Body of pancreas (tissue), 4 donors: ENCODE measurements around the gene CCZ1. TPM values are rescaled to one million over a fixed set of nuclear protein-coding genes. Genes with fewer than 3 reads are reported as not detected.
A peak's percentile ranks its signal among the peaks of the same experiment; 100 is the strongest.
"Not testable (repeated sequence)": the region's sequence is repeated elsewhere in the genome, so short reads cannot be mapped to it uniquely, and the experiment has no call there.

Source experiments
- ATAC-seq: fragments of 150-250 bp; one replicate; pipeline ENCODE4 v1.9.1; 2016
- DNase-seq, 4 donors: peaks; one replicate each; pipeline ENCODE4 v3.0.0-alpha.2; 2019
- H3K27ac ChIP-seq, 4 donors: fragments of 200-600 bp; sonication (generic); 1 replicate in 3 of 4; 2 replicates in 1 of 4; pipeline versions ENCODE4 v1.5.1 to v1.6.1; 2016 to 2019; ENCODE audit warnings: mild to moderate bottlenecking in 1 of 4, mixed read lengths in 1 of 4, moderate library complexity in 1 of 4
- H3K27me3 ChIP-seq, 2 donors: fragments of 200-600 bp; sonication (generic); one replicate each; pipeline ENCODE4 v1.6.0; 2016; ENCODE audit warnings: mild to moderate bottlenecking in 1 of 2
- H3K36me3 ChIP-seq, 2 donors: fragments of 200-600 bp; sonication (generic); replicated peaks in 1 of 2; 2 replicates each; pipeline ENCODE4 v1.5.1; 2016; ENCODE audit warnings: low read depth in 2 of 2; ENCODE audit not compliant: insufficient read depth in 1 of 2
- H3K4me1 ChIP-seq: fragments of 200-600 bp; sonication (generic); one replicate; pipeline ENCODE4 v1.6.0; 2016
- H3K4me3 ChIP-seq, 2 donors: fragments of 200-600 bp; sonication (generic); 1 replicate in 1 of 2; 2 replicates in 1 of 2; pipeline ENCODE4 v1.5.1; 2016 to 2019
- H3K9me3 ChIP-seq, 3 donors: fragments of 200-600 bp; sonication (generic); 1 replicate in 2 of 3; 2 replicates in 1 of 3; pipeline ENCODE4 v1.5.1; 2016
- POLR2A ChIP-seq, 3 donors: fragments of 450-650 bp; IDR thresholded peaks; one replicate each; pipeline ENCODE4 v1.6.1; 2016; ENCODE audit warnings: antibody characterized with exemption in 3 of 3, mild to moderate bottlenecking in 2 of 3
- WGBS, 2 donors: methylation state at CpG; one replicate each; pipeline ENCODE4 v1.1.5; 2017; 5-methylcytosine and 5-hydroxymethylcytosine counted together
- intact Hi-C: fragments of 100-400 bp; cut with DNase I; formaldehyde crosslinking; loops from one replicate; pipeline ENCODE4 v1.15.1; 2023
- total RNA-seq, 2 donors: library from RNA; depleted of rRNA; stranded (reverse); fragments of >200 nt; gene quantifications; one replicate each; pipeline ENCODE4 v1.1.0, GENCODE V29; 2016
- TF ChIP-seq, protein P1 (sequence below), 7 experiments: fragments of 450-650 bp in 4 of 7; fragments of 200-600 bp in 3 of 7; sonication (generic) in 3 of 7; IDR thresholded peaks; one replicate each; pipeline ENCODE4 v1.5.1; 2016 to 2019; ENCODE audit warnings: antibody characterized with exemption in 7 of 7

The CCZ1 gene
- total RNA-seq, 2 donors from 2014 or later = 16.5 to 43.8 TPM

DNA sequence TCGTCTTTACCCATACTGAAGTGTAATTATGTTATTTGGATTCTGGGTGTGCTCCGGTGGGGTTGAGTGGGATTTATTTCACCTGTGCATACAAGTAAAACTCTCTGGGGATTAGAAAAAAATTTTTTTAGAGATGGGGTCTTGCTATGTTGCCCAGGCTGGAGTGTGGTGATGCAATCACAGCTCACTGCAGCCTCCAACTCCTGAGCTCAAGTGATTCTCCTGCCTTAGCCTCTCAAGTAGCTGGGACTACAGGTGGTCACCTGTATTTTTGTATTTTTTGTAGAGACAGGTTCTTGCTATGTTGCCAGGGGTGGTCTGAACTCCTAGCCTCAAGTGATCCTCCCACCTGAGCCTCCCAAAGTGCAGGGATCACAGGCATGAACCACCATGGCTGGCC lies 8.3 kb upstream of the CCZ1 start:
- H3K36me3 ChIP-seq, H3K27me3 ChIP-seq, ATAC-seq, intact Hi-C loops, H3K27ac ChIP-seq, H3K4me3 ChIP-seq, DNase-seq, H3K9me3 ChIP-seq, H3K4me1 ChIP-seq: not testable (repeated sequence)
- WGBS, 2 donors = 81 to 82% methylated on average over 2 of the region's 2 CpGs

DNA sequence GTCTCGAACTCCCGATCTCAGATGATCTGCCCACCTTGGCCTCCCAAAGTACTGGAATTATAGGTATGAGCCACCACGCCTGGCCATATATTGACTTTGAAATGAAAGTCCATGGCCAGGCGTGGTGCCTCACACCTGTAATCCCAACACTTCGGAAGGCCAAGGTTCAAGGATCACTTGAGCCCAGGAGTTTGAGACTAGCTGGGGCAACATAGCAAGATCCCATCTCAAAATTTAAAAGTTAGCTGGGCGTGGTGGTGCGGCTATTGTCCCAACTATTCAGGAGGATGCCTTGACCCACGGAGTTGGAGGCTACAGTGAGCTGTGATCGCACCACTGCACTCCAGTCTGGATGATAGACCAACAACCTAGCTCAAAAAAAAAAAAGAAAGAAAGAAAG lies 6.0 kb upstream of the CCZ1 start:
- intact Hi-C loops = no loop called here
- 87 to 93% methylated on average over 7 to 9 of the region's 9 CpGs for WGBS, 2 donors
- no peak overlapping the region for H3K4me3 ChIP-seq
- no peak for ATAC-seq
- no peaks in the 10 kb centered on the region for H3K9me3 ChIP-seq
- TF ChIP-seq, protein P1, sequence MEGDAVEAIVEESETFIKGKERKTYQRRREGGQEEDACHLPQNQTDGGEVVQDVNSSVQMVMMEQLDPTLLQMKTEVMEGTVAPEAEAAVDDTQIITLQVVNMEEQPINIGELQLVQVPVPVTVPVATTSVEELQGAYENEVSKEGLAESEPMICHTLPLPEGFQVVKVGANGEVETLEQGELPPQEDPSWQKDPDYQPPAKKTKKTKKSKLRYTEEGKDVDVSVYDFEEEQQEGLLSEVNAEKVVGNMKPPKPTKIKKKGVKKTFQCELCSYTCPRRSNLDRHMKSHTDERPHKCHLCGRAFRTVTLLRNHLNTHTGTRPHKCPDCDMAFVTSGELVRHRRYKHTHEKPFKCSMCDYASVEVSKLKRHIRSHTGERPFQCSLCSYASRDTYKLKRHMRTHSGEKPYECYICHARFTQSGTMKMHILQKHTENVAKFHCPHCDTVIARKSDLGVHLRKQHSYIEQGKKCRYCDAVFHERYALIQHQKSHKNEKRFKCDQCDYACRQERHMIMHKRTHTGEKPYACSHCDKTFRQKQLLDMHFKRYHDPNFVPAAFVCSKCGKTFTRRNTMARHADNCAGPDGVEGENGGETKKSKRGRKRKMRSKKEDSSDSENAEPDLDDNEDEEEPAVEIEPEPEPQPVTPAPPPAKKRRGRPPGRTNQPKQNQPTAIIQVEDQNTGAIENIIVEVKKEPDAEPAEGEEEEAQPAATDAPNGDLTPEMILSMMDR (IDR thresholded peaks at IDR 0.05) = no peak
- TF ChIP-seq POLR2A (IDR thresholded peaks at IDR 0.05) = no peak
- DNase-seq = no peak
- no peaks in the 10 kb centered on the region for H3K36me3 ChIP-seq
- H3K27ac ChIP-seq = no peak overlapping the region
- no peaks in the 10 kb centered on the region for H3K27me3 ChIP-seq
- H3K4me1 ChIP-seq = no peaks in the 10 kb centered on the region

DNA sequence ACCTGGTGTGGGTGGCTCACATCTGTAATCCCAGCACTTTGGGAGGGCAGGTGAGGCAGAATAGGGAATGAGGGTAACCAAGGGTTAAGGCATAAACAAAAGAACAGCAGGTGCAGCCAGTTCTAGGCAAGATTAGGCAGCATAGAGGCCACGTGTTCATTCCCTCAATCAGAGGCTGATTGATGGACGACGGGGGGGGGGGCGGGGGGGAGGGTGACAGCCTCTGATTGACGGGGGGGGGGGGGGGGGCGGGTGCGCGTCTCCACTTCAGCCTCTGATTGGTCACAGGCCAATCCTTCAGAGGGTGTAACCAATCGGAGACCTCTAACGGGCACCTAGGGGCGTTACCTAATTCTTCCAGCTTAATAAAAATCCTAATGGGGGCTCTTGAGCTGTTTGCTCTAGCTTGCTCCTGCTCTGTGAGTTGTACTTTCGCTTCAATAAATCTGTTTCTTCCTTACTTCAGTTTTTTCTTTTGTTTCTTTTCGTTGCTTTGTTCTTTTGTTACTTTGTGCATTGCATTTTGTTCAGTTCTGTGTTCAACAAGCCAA lies 1.1 kb upstream of the CCZ1 start:
- H3K4me3 ChIP-seq, H3K4me1 ChIP-seq, H3K27ac ChIP-seq, H3K9me3 ChIP-seq, intact Hi-C loops, H3K36me3 ChIP-seq, H3K27me3 ChIP-seq: not testable (repeated sequence)
- DNase-seq (peak in 1 of 4 donors; percentile 3), ATAC-seq (peak; percentile 73)
- WGBS, 2 donors = 45 to 48% methylated on average over 8 of the region's 13 CpGs

DNA sequence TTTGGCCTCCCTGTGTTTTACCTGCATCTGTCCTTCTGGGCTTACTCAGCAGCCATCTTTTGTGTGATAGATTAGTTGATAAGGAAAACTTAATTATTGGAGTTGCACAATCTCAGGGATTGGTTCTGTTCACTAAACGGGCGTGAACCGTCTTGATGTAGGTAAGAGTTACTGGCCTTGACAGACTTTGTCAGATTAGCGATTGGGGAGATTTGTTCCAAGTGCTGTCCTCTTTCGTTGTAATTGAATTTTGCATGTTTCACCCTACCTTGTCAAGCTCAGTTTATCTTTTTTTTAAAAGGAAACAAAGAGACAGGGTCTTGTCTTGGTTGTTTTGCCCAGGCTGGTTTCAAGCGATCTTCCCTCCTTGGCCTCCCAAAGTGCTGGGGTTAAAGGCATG lies 4.5 kb downstream of the CCZ1 start:
- H3K9me3 ChIP-seq, intact Hi-C loops, H3K4me1 ChIP-seq, ATAC-seq, H3K27me3 ChIP-seq, H3K36me3 ChIP-seq, DNase-seq, H3K27ac ChIP-seq, H3K4me3 ChIP-seq: not testable (repeated sequence)
- WGBS, 2 donors = 95 to 96% methylated on average over 6 of the region's 6 CpGs

DNA sequence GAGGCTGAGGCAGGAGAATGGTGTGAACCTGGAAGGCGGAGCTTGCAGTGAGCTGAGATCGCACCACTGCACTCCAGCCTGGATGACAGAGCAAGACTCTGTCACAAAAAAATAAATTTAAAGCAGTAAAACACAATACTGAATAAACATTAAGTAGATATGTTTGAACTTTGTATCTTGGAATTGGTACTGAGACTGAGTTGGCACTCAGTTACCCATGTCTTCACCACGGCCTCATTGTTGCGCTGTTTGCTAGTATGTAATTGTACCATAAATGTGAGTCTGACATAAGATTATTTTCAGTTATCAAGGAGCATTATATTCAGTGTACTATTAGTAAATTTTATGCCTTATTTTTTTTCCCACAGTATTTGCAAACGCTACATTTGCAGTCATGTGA lies 6.2 kb downstream of the CCZ1 start:
- H3K27me3 ChIP-seq, ATAC-seq, DNase-seq, H3K9me3 ChIP-seq, H3K4me1 ChIP-seq, H3K27ac ChIP-seq, H3K36me3 ChIP-seq, intact Hi-C loops, H3K4me3 ChIP-seq: not testable (repeated sequence)
- 84 to 98% methylated on average over 5 of the region's 5 CpGs for WGBS, 2 donors

DNA sequence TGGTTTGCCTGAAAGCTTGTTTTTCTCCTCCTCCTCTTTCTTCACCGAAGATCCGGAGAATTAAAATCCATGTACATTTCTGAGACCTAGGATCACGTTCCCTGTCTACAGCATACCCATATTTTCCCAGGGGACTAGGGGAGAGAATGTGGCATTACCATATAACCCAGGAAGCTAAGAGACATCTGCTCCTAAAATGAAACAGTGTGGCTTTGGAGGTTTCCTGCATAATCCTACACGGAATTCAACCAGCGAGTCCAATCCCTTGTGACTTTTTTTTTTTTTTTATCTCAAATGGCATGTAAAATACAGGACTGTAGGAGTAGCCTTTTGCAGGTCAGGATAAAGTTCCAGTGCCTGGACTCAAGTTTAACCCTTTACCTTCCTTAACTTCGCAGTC lies 10.3 kb downstream of the CCZ1 start:
- H3K4me3 ChIP-seq, H3K4me1 ChIP-seq, ATAC-seq, H3K27ac ChIP-seq, H3K9me3 ChIP-seq, H3K36me3 ChIP-seq, H3K27me3 ChIP-seq, DNase-seq, intact Hi-C loops: not testable (repeated sequence)
- WGBS, 2 donors = 87 to 98% methylated on average over 3 to 6 of the region's 6 CpGs

DNA sequence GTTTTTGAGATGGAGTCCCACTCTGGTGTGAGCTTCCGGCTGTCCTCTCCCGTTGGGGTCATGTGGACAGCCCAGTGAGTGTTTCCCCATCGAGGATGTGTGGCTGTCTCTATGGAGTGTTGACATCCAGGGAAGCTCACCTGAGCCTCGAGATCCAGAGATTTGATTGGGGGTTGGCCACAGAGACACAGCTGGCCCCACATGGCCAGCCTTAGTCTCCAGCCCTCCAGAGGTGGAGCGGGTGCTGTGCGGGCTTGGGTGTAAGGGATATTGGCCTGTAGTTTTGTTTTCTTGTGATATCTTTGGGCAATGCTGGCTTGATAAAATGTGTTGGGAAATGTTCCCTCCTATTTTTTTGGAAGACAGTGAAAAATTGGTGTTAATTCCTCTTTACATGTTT lies 18.0 kb downstream of the CCZ1 start:
- intact Hi-C loops, H3K27me3 ChIP-seq, H3K4me3 ChIP-seq, H3K9me3 ChIP-seq, DNase-seq, H3K36me3 ChIP-seq, ATAC-seq, H3K4me1 ChIP-seq, H3K27ac ChIP-seq: not testable (repeated sequence)
- WGBS, 2 donors = 86% methylated on average over 2 of the region's 6 CpGs; no CpG with 5 or more reads in 1 of the 2 donors

DNA sequence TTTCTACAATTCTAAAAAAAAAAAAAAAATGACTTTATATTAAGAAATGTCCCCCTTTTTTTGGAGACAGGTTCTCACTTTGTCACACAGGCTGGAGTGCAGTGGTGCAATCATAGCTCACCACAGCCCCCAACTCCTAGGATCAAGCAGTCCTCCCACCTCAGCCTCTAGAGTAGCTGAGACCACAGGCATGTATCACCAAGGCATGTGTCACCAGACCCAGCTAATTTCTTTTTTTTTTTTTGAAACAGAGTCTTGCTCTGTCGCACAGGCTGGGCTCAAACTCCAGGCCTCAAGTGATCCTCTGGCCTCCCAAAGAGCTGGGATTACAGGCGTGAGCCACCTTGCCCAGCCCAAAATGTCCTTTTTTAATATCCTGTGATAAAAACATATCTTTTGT lies 25.6 kb downstream of the CCZ1 start:
- H3K36me3 ChIP-seq, H3K4me1 ChIP-seq, intact Hi-C loops, H3K27ac ChIP-seq, H3K9me3 ChIP-seq, DNase-seq, H3K4me3 ChIP-seq, H3K27me3 ChIP-seq, ATAC-seq: not testable (repeated sequence)
- no CpG with 5 or more reads among the region's 2 CpGs for WGBS, 2 donors

DNA sequence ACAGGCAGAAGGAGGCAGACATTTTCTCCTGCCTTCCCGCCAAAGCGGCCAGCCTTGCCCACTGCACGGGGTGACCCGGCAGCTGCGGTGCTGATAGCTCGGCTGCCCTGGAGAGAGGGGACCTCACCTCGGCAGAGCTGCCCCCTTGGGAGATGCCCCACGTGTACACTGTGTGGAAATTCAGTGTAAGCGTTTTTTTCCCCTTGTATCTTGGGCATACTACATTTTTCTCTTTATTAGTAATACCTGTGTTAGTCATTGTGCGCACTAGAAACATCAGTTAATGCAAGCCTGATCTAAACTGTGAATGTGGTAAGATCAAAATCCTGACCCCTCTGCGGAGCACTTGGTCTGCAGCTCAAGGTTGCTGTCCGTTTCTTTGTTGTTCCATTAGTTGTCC lies 26.1 kb downstream of the CCZ1 start:
- H3K4me1 ChIP-seq, H3K36me3 ChIP-seq, DNase-seq, H3K4me3 ChIP-seq, H3K9me3 ChIP-seq, H3K27ac ChIP-seq, ATAC-seq, intact Hi-C loops, H3K27me3 ChIP-seq: not testable (repeated sequence)
- WGBS, 2 donors = no CpG with 5 or more reads among the region's 12 CpGs

DNA sequence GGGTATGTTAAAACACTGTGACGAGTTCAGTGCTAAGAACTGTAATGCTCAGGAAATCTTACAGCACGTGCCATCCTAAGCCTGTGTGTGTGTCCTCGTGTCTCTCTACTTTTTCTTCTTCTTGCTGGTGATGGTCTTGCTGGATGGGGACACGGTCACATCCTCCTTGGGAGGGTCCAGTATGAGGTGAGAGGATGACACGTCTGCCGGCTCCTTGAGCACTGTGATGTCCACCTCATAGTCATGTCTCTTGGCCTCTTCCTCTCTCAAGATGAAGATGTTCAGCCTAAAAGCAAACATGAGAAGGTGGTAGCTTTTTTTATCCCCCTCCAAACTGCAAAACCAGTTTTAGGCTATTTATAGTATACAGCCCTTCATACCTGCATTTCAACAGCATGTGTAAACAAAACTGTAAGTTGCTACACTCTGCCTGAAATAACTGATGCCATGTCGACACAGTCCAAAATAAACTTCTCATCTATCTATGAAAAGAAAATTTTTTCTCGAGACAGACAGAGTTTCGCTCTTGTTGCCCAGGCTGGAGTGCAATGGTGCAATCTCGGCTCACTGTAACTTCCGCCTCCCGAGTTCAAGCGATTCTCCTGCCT lies 27.8 kb downstream of the CCZ1 start:
- H3K9me3 ChIP-seq, H3K4me3 ChIP-seq, H3K4me1 ChIP-seq, intact Hi-C loops, H3K36me3 ChIP-seq, DNase-seq, H3K27ac ChIP-seq, H3K27me3 ChIP-seq, ATAC-seq: not testable (repeated sequence)
- WGBS, 2 donors = no CpG with 5 or more reads among the region's 13 CpGs

DNA sequence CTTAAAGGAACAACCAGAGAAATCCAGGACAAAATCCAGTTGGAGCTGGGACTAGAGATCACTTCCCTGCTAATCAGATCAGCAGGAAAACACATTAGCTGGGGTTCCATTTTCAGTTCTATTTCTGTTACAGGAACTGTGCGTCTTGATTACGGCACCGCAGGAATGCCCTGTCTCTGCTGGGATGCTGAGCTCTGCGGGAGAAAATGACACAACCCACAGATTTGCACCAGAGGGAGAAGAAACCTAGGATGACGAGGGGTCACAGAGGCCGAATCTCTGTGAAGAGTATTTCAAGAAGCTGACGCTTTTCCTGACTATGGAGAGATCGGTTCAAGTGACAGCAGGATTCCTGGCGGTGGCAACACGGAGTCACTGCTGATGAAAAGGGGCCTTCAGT lies 31.8 kb downstream of the CCZ1 start:
- H3K36me3 ChIP-seq, H3K4me3 ChIP-seq, H3K9me3 ChIP-seq, H3K4me1 ChIP-seq, DNase-seq, H3K27ac ChIP-seq, ATAC-seq, H3K27me3 ChIP-seq, intact Hi-C loops: not testable (repeated sequence)
- WGBS, 2 donors = no CpG with 5 or more reads among the region's 10 CpGs
